ENCODE measurements around the gene NLK.
"Not testable (repeated sequence)": the region's sequence is repeated elsewhere in the genome, so short reads cannot be mapped to it uniquely, and the experiment has no call there.

NLK gene

DNA sequence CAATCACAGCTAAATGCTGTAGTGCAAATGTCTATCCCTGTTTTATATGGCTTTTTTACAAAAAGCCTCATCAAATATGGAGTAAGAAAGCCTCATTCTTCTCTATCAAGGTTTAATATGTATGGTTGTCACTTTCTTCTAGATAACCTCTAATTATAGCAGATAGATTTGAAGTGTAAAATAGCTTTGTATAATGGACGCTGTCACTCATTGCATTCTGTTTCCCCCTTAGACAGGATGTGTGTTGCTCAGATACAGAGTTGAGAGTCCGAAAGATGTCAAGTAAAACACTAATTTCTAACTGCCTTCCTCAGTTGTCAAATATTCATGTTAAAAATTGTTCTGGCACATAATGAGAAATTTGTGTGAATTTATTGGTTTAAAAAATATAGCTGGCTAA, 88.0 kb downstream of the NLK start:
- no peak for DNase-seq (ENCODE audit: low spot score in 2 of 2)
- Mint-ChIP-seq H3K27ac (no peak overlapping the region), H3K4me1 (peaks cover 11% of the 10 kb centered on the region), H3K36me3 (peaks cover 6% of the 10 kb centered on the region), H3K4me3 (no peak overlapping the region), H3K9me3 (no peaks in the 10 kb centered on the region)
- no peak for ATAC-seq

DNA sequence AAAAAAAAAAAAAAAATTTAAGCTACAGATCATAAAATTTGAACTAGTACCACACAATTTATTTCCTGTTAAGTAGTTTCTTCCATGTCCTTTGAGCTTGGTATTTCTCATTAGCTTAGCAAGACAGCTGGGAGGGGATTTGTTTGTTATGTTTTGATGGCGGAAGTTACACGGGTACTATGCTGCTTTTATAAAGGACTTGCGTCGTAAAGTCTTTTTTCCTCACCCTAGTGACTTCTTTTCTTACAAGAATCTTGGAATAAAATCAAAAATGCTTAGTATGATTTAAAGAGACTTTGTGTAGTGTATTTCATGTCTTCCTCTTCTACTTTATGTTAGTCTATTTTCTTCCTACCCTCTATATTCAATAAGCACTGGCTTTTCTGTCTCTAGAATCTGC, 89.1 kb downstream of the NLK start:
- no peak for DNase-seq (ENCODE audit: low spot score in 2 of 2)
- Mint-ChIP-seq H3K27ac (no peak overlapping the region), H3K4me3 (no peak overlapping the region), H3K9me3 (no peaks in the 10 kb centered on the region), H3K4me1 (peaks cover 11% of the 10 kb centered on the region), H3K36me3 (peaks cover 8% of the 10 kb centered on the region)
- no peak for ATAC-seq

DNA sequence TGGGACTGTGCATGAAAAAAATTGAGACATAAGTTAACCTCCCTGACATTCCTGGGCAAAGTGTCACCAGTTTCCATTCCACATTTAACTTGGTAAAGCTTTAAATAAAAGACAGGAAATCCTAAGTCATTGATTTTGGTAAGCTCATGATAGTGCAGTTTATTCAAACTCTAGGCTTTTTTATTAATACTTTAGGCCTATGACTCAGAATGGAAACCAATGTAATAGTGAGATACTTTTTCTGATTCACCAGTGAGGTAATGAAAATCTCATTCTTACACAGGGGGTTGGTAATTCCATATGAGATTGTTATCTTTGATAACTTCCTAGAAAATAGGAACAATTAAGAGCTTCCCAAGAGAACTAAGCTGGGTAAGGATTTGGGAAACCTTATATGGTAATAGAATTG, 91.1 kb downstream of the NLK start:
- peak overlapping the region; percentile 4 for H3K27ac Mint-ChIP-seq
- ATAC-seq, result peak; percentile 78

DNA sequence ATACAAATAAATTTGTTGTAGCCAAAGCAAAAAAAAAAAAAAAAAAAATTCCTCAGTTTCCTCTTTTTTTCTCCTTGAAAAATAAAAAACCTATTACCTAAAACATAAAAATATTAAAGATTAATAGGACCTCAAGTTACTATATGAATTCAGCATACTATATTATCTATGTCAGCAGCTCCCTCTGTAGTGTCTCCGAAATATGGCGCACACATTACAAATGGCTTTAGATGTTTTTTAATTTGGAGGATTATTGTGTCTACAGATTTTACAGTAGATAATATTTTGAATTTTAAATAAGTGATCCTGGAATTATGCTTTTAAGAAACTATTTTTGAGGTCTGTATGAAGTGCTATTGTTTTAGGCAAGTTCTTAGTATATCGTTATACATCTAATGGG, 94.4 kb downstream of the NLK start:
- DNase-seq (ENCODE audit: low spot score in 2 of 2) (no peak), ATAC-seq (no peak)
- peaks cover 11% of the 10 kb centered on the region for H3K4me1 Mint-ChIP-seq
- no peaks in the 10 kb centered on the region for H3K9me3 Mint-ChIP-seq
- H3K36me3 Mint-ChIP-seq, result peaks cover 10% of the 10 kb centered on the region
- no peak overlapping the region for H3K27ac Mint-ChIP-seq
- no peak overlapping the region for H3K4me3 Mint-ChIP-seq

More for the DNA sequence above, 91.1 kb downstream of the NLK start:
- H3K4me3 Mint-ChIP-seq, result no peak overlapping the region
- no peaks in the 10 kb centered on the region for H3K9me3 Mint-ChIP-seq
- peaks cover 11% of the 10 kb centered on the region for H3K4me1 Mint-ChIP-seq
- H3K36me3 Mint-ChIP-seq, result peaks cover 10% of the 10 kb centered on the region
- DNase-seq (ENCODE audit: low spot score in 2 of 2), result no peak

DNA sequence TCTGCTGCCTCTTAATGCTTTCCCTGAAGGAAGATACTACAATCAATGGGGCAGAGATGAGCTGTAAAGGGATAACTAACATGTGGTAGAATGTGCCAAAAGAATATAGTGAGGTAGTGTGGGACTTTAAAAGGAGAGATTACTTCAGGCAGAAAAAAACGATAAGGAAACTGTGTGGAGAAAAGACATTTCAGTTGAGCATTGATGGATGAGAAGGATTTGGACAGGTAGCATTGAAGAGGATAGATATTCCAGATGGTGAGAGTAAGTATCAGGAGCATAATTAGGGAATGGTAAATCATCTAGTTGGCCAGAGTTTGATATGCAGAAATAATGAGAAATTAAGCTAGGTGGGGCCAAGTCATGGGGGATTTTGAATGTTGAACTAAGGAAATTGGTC, 97.3 kb downstream of the NLK start:
- no peaks in the 10 kb centered on the region for H3K9me3 Mint-ChIP-seq
- DNase-seq (ENCODE audit: low spot score in 2 of 2), result no peak
- no peak for ATAC-seq
- H3K4me3 Mint-ChIP-seq, result no peak overlapping the region
- peaks cover 11% of the 10 kb centered on the region for H3K36me3 Mint-ChIP-seq
- H3K27ac Mint-ChIP-seq, result no peak overlapping the region
- H3K4me1 Mint-ChIP-seq, result no peaks in the 10 kb centered on the region

DNA sequence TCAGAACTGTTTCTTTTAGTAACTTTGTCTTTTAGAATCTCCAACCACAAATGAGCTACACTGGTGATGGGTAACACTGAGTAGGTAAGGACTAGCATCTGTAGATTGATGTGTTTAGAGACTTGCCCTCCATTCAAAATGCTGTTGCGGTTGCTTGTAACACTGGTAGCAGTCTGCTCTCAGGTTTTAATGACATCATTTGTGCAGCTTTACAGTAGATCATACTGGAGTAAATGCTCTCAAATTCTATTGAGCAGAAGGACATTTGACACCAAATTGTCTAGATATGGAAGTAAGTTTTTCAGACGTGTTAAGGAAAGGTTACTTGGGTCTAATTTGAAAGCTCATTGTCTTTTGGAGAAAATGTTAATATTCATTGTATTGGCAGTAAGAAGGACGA, 98.8 kb downstream of the NLK start:
- no peaks in the 10 kb centered on the region for H3K9me3 Mint-ChIP-seq
- H3K4me1 Mint-ChIP-seq, result no peaks in the 10 kb centered on the region
- DNase-seq (ENCODE audit: low spot score in 2 of 2), result no peak
- H3K4me3 Mint-ChIP-seq, result no peak overlapping the region
- ATAC-seq, result no peak
- H3K27ac Mint-ChIP-seq, result no peak overlapping the region
- H3K36me3 Mint-ChIP-seq, result peaks cover 11% of the 10 kb centered on the region

DNA sequence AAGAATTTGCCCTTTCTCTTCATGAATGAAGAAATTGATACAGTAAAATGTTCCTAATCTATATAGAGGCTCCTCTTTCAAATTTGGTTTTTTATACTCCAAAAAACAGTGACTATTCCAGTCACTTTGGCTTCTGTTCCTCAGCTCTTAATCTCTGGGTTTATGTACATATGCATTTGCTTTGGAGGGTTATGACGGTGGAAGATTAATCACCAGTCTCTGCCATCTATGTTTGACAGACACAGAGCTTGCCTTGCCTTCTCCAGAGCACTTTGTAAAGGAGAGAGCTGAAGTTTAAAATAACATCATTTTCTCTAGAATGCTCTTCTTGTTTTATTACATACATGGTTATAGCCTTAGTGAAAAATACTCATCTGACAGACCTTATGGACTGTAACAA, 99.3 kb downstream of the NLK start:
- Mint-ChIP-seq H3K9me3 (no peaks in the 10 kb centered on the region), H3K4me3 (no peak overlapping the region), H3K27ac (no peak overlapping the region), H3K4me1 (no peaks in the 10 kb centered on the region), H3K36me3 (peaks cover 6% of the 10 kb centered on the region)
- DNase-seq (ENCODE audit: low spot score in 2 of 2) (no peak), ATAC-seq (no peak)

DNA sequence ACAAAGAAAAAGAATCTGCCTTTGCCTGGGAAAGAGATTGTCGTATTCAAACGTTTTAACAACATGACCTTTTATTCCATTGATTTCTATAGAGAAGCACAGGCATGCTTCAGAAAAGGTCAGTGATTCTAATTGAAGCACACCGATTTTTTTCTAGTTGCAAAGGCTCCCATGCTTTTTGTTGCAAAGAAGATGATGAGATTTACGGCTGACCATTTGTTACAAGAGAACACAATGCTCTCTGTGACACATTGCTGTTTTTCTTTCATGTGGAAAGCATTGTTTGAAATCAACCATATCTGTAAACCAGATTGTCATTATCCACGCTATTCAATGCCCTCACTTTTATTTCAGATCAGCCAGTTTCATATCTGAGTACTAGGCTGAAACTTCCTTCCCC, 99.8 kb downstream of the NLK start:
- no peak for DNase-seq (ENCODE audit: low spot score in 2 of 2)
- no peak overlapping the region for H3K4me3 Mint-ChIP-seq
- H3K9me3 Mint-ChIP-seq, result no peaks in the 10 kb centered on the region
- no peak for ATAC-seq
- peaks cover 6% of the 10 kb centered on the region for H3K36me3 Mint-ChIP-seq
- H3K4me1 Mint-ChIP-seq, result no peaks in the 10 kb centered on the region
- H3K27ac Mint-ChIP-seq, result no peak overlapping the region

DNA sequence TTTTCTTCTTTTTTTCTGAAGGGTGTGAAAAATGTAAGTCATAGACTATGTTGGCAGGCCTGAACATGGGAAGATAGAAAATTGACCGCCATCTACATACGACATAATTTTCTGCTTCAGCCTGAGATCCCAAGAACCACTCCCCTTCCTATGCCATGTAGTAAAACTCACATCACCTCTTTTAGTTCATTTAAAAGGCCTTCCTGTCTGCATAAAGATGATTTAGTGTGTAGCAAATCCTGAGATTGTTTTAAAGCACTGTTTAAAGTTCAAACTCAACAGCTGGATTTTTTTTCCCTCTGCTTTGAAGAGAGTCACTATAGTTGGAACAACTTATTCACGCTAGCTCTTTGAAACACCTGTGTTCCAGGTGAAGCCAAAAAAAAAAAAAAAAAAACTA, 101.5 kb downstream of the NLK start:
- no peaks in the 10 kb centered on the region for H3K4me1 Mint-ChIP-seq
- DNase-seq (ENCODE audit: low spot score in 2 of 2) (no peak), ATAC-seq (no peak)
- H3K27ac Mint-ChIP-seq, result no peak overlapping the region
- H3K4me3 Mint-ChIP-seq, result no peak overlapping the region
- H3K9me3 Mint-ChIP-seq, result no peaks in the 10 kb centered on the region
- peaks cover 6% of the 10 kb centered on the region for H3K36me3 Mint-ChIP-seq

DNA sequence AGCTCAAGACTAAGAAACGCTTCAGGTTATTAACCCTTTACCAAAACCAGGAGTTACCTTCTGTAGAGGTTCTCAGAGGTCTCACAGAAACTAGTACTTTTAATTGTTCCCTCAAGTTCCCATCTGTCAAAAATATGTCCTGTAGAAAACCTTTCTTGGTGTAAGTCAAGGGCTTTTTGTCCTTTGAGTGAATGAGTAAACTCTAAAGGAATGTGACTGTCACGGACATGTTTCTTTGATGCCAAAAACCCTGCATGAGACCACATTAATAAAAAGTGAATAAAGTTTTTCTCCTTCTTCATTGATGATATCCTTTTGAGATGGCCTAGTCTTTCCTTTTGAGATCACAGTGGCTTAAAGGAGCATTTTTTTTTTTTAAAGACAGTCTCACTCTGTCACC, 102.9 kb downstream of the NLK start:
- ATAC-seq, result no peak
- Mint-ChIP-seq H3K4me3 (no peak overlapping the region), H3K9me3 (no peaks in the 10 kb centered on the region), H3K36me3 (peaks cover 6% of the 10 kb centered on the region), H3K27ac (no peak overlapping the region), H3K4me1 (no peaks in the 10 kb centered on the region)
- no peak for DNase-seq (ENCODE audit: low spot score in 2 of 2)

DNA sequence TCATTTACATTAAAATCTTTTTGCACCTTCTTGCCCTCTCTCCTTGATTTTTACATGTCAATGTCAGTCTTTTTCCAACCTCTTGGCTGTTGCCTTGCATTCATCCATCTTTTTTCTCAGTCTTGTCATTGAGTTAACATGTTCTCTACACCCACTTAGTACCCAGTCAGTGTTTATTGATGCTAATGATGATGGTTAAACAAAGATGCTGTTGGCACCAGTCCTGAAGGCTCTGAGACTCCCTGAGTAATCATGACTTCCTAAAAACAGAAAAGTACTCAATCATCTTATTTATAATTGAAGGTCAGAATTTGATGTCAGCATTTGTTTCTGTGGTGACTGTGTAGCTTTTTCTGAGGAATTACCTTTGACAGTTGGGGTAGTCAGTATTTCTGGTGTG, 104.5 kb downstream of the NLK start:
- peaks cover 6% of the 10 kb centered on the region for H3K36me3 Mint-ChIP-seq
- no peak for ATAC-seq
- H3K4me1 Mint-ChIP-seq, result no peaks in the 10 kb centered on the region
- no peaks in the 10 kb centered on the region for H3K9me3 Mint-ChIP-seq
- no peak overlapping the region for H3K27ac Mint-ChIP-seq
- no peak overlapping the region for H3K4me3 Mint-ChIP-seq
- no peak for DNase-seq (ENCODE audit: low spot score in 2 of 2)

DNA sequence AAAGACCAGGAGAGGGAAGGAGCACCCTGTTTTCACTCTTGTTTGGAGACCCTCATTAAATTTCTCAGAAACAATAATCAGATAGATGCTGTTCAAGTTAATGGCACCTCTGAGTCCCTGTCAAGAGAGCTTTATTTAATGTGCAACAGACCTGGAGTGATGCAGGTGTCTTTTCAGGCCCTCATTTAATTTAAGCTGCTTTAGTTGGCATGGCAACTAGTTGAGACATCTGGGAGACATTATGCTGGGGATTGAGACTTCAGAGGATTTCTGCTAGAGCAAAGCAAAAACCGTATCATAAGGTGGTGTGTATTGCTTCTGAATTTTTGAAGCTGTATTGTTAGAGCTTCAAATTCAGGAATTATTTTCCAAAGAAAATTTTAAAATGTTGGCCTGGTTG, 108.5 kb downstream of the NLK start:
- Mint-ChIP-seq H3K36me3 (no peaks in the 10 kb centered on the region), H3K4me1 (no peaks in the 10 kb centered on the region), H3K9me3 (no peaks in the 10 kb centered on the region), H3K27ac (no peak overlapping the region), H3K4me3 (no peak overlapping the region)
- ATAC-seq (no peak), DNase-seq (ENCODE audit: low spot score in 2 of 2) (no peak)

DNA sequence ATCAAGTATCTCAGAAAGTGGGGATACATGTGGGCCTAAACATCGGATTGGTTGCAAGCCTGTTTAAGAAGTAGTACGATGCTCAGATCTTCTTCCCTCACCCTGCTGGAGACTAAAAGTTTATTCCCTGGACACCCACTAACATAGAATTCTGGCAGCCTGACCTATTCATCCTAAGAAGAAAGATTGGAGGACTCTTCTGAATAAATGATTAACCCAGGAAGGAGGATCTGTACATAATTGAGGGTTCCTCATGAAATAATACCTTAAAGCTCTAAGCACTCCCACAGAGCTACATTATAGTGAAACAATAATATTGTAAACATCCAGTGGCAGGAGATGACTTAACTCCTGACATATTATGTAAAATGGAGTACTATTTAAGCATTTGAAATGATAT, 111.7 kb downstream of the NLK start:
- H3K4me3 Mint-ChIP-seq, result no peak overlapping the region
- no peak for ATAC-seq
- H3K36me3 Mint-ChIP-seq, result no peaks in the 10 kb centered on the region
- H3K27ac Mint-ChIP-seq, result no peak overlapping the region
- no peak for DNase-seq (ENCODE audit: low spot score in 2 of 2)
- H3K9me3 Mint-ChIP-seq, result no peaks in the 10 kb centered on the region
- no peaks in the 10 kb centered on the region for H3K4me1 Mint-ChIP-seq

DNA sequence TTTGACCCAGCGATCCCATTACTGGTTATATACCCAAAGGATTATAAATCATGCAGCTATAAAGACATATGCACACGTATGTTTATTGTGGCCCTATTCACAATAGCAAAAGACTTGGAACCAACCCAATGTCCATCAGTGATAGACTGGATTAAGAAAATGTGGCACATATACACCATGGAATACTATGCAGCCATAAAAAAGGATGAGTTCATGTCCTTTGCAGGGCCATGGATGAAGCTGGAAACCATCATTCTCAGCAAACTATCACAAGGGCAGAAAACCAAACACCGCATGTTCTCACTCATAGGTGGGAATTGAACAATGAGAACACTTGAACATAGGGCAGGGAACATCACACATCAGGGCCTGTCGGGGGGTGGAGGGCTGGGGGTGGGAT, 112.9 kb downstream of the NLK start:
- H3K9me3 Mint-ChIP-seq; DNase-seq (ENCODE audit: low spot score in 2 of 2); H3K4me3 Mint-ChIP-seq; H3K4me1 Mint-ChIP-seq; H3K27ac Mint-ChIP-seq; H3K36me3 Mint-ChIP-seq; ATAC-seq: not testable (repeated sequence)

DNA sequence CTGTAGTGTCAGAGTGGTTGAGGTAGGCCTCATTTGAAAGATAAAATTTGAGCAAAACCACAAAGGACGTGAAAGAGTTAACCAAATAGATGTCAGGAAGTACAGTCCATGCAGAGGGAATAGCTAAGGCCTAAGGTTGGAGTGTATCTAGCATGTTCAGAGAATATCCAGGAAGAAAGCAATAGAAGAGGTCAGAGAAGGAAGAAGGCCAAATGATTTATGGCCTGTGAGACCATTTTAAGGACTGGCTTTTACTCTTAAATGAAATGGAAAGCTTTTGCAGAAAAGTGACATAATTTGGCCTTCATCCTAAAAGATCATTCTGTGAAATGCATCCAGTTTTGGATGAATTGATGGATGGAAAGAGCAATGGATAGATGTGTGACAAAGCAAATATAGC, 116.5 kb downstream of the NLK start:
- ATAC-seq (no peak), DNase-seq (ENCODE audit: low spot score in 2 of 2) (no peak)
- H3K4me1 Mint-ChIP-seq, result no peaks in the 10 kb centered on the region
- H3K27ac Mint-ChIP-seq, result no peak overlapping the region
- H3K4me3 Mint-ChIP-seq, result no peak overlapping the region
- H3K9me3 Mint-ChIP-seq, result no peaks in the 10 kb centered on the region
- peaks cover 5% of the 10 kb centered on the region for H3K36me3 Mint-ChIP-seq

DNA sequence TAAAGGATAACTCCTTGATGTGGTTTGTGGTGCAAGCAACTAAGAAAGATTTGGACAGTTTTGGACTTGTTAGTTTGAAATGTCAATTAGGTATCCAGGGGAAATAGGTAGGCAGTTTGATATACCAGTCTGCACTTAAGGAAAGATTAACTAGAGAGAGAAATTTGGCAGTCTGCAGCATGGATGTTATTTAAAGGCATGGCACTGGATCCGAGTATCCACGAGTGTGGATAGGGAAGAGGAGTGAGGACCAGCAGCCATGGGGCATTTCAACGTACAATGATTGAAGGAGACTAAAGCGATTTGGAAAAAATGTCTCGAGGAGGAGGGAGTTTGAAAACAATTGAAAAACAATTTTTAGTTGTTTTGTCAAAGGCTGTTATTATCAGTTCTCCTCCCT, 117.4 kb downstream of the NLK start:
- DNase-seq (ENCODE audit: low spot score in 2 of 2) (no peak), ATAC-seq (no peak)
- Mint-ChIP-seq H3K9me3 (no peaks in the 10 kb centered on the region), H3K4me3 (no peak overlapping the region), H3K4me1 (no peaks in the 10 kb centered on the region), H3K27ac (no peak overlapping the region), H3K36me3 (peaks cover 6% of the 10 kb centered on the region)

DNA sequence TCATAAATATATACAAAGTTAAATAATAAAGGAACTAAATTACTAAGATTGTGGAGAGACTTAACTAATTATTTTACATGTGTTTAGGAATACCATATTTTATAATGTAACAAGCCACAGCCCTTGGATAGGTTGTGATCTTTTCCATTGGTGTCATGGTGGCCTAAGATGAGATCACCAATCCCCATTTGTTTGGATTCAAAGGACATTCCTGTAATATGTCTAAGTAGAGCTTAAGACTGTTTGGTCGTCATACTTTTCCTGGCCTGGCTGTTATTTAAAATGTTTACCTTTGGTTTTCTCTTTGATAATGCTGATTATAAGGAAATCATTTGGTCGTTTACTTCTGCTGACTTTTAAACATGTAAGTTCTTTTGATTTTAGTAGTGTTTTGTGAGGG, 118.1 kb downstream of the NLK start:
- peaks cover 6% of the 10 kb centered on the region for H3K36me3 Mint-ChIP-seq
- H3K9me3 Mint-ChIP-seq, result no peaks in the 10 kb centered on the region
- H3K4me1 Mint-ChIP-seq, result no peaks in the 10 kb centered on the region
- DNase-seq (ENCODE audit: low spot score in 2 of 2) (no peak), ATAC-seq (no peak)
- H3K4me3 Mint-ChIP-seq, result no peak overlapping the region
- no peak overlapping the region for H3K27ac Mint-ChIP-seq

Measured in stimulated activated effector memory CD8-positive, alpha-beta T cell treated with anti-CD3 and anti-CD28 coated beads, Interleukin-12 subunit alpha, Interleukin-12 subunit beta, amount 100 ng/mL, for 72 hours (primary cell).